ENCODE measurements around the gene CATSPER3.

Gene CATSPER3

DNA sequence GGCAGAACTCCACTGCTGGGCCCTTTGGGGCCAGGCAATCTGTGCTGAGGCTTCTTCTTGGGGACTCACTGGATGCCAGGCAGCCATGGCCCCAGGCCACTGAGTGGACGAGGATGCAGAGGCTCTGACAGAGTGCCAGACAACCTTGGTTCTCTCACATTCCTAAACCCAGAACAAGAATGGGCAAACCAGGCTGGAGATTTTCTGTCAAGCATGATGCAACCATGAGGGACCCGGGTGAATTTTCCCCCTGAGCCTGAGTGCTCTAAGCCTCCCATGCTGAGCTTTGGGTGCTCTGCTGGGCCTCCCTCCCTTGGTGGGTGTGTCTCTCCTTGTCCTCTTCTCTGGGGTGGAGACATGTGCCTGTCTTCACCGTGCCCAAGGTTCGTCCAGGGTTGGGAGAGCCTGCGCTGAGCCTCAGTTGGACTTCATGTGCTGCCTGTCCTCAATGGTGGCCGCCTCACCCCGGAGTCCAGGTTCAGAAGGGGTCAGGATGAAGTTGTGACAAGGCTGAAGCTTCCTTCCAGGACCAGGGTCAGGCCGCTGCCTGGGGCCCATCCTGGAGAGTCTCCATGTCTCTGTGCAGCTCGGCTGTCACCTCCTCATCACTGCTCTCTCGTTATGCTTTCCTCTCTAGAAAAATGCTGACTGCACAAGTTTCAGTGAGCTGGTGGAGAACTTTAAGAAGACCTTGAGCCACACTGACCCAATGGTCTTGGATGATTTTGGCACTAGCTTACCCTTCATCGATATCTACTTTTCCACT lies 42.2 kb downstream of the CATSPER3 start:
- no peak for DNase-seq (ENCODE audit: low read depth in 2 of 2, low spot score in 1 of 2)

- DNase-seq (ENCODE audit: low read depth in 2 of 2, low spot score in 1 of 2) = no peak
Measured at GRCh38 chr5:135010502-135011354, 43.0 kb downstream of the CATSPER3 start.

- no peak for DNase-seq (ENCODE audit: low read depth in 2 of 2, low spot score in 1 of 2)
Measured at GRCh38 chr5:135011355-135012032, 43.8 kb downstream of the CATSPER3 start.

DNA sequence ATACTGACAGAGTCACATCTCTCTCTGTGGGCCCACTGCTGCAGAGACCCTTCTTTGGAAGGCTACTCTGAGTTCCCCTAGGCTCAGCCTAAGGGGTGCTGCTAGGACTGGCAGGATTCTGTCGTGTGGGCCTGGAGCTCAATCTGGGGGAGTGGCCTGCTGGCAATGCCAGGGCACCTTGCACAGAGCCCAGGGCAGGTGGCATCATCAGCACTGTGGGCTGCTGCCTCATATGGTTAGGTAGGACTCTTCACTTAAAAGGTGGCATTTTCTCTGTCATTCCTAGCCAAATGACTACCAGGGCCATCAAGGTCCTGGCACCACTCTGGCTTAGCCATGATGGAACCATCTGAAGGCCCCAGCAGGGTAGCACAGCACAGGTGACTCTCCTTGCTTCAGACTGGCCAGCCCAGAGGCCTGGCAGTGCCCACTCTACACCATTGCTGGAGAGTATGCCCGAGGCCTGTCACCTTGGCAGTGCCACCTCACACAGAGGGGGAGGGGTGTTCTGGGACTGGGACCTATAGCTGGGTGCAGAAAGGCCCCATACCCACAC lies 44.4 kb downstream of the CATSPER3 start:
- DNase-seq (ENCODE audit: low read depth in 2 of 2, low spot score in 1 of 2) = no peak

DNA sequence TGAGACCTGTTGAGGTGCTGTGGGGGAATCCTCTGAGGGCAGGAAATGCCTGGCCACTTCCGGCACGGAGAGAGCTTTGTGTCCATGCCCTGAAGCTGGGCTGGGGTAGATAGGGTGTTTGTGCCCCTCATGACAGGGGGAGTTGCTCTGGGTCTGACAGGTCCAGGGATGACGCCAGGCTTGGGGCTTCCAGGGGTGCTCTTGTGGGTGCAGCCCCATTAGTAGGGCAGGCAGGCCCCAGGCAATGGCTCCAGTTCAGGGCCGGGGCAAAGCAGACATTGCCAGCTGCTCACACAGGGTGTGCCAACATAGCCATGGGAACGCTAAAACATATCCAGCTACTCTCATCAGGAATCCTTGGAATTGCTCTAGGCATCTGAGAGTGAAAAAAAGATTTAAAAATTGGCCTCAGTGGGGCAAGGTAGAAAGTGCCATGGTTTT lies 45.3 kb downstream of the CATSPER3 start:
- no peak for DNase-seq (ENCODE audit: low read depth in 2 of 2, low spot score in 1 of 2)

DNA sequence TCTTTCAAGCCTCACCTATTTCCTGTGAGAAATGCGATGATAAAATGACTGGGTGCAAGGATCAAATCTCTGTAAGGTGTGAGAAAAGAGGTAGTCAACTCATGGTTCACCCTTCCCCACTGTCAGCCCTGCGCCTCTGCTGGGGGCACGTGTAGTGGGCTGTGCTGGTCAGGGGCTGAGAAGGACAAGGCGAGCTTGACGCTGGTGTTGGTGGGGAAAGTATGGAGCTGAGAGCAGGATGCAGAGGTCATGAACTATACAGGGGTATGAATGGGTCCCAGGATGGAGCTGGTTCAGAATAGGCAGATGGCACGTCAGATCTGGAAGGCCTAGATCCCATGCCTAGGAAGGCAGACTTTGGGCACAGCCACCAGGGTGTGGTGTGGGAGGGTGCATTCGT lies 45.7 kb downstream of the CATSPER3 start:
- DNase-seq (ENCODE audit: low read depth in 2 of 2, low spot score in 1 of 2) = no peak

- DNase-seq (ENCODE audit: low read depth in 2 of 2, low spot score in 1 of 2) = no peak
Measured at GRCh38 chr5:135013947-135014570, 46.4 kb downstream of the CATSPER3 start.

DNA sequence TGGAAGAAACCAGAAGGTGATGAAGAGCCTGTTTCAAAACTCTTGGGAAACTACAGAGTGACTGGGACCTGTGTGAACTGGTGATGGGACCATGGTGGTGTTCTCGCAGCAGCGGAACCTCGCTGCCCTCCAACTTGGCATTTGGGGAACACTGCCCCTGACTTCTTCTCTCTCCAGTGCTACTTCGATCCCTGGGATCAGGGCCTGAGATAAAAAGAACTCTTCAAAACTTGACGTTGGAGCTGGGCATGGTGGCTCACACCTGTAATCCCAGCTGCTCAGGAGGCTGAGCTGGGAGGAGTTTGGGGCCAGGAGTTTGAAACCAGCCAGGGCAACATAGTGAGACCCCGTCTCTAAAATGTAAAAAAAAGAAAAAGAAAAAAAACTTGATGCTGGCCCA lies 48.2 kb downstream of the CATSPER3 start:
- DNase-seq (ENCODE audit: low read depth in 2 of 2, low spot score in 1 of 2) = no peak

- DNase-seq (ENCODE audit: low read depth in 2 of 2, low spot score in 1 of 2) = no peak
Measured at GRCh38 chr5:135016861-135017290, 49.2 kb downstream of the CATSPER3 start.

GRCh38 chr5:135018457-135018856 lies 50.8 kb downstream of the CATSPER3 start:
- no peak for DNase-seq (ENCODE audit: low read depth in 2 of 2, low spot score in 1 of 2)

DNA sequence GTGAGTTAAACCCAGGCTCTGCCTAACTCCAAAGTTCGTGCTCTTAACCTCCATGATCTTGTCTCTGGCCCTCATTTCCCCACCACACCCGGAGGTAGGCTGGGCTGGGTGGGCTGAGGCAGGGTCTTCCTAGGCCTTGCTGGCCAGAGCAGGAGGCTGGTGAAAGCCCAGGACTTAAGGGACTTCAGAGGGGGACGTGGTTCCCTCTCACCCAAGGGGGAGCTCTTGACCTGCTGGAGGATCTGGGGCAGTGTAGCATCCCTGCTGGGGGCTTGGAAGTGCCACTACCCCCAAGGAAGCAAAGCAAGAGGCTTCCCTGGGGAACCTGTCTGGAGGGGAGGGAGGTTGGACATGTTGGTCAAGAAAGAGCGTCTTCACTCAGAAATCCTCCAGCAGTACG lies 51.6 kb downstream of the CATSPER3 start:
- no peak for DNase-seq (ENCODE audit: low read depth in 2 of 2, low spot score in 1 of 2)

DNA sequence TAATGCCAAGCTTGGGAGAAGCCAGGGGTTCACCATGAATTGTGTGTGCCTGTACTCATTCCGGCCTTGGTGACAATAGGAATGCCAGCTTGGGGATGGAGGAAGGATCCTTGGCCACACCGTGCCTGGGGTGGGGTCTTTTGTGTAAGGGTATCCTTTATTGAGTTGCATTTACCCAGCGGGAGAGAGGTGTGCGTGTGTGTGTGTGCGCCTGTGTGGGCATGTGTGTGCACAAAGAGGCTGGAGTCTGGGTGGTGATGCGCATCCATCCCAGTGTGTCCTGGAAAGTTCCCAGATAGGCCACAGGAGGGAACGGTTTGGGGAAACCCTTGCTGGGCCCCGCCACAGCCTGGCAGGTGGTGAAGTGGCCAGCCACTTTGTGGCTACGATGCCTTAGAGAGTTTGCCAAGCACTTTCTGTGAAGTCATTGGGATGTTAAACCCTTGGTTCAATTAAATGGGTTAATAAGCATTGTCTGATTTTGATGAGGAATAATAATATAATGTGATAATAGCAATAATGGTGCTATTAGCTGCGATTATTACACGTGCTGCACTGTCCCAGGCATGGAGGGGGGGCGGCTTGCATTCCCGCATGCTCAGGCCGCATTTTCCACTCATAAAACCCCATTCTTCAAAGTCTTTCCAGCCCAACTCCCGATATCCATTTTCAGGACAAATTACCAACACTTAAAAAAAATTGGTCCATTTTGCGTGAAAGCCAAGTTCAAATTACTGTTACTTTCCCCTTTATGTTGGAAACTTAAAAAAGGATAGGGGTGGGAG lies 52.6 kb downstream of the CATSPER3 start:
- DNase-seq (ENCODE audit: low read depth in 2 of 2, low spot score in 1 of 2) = no peak

DNA sequence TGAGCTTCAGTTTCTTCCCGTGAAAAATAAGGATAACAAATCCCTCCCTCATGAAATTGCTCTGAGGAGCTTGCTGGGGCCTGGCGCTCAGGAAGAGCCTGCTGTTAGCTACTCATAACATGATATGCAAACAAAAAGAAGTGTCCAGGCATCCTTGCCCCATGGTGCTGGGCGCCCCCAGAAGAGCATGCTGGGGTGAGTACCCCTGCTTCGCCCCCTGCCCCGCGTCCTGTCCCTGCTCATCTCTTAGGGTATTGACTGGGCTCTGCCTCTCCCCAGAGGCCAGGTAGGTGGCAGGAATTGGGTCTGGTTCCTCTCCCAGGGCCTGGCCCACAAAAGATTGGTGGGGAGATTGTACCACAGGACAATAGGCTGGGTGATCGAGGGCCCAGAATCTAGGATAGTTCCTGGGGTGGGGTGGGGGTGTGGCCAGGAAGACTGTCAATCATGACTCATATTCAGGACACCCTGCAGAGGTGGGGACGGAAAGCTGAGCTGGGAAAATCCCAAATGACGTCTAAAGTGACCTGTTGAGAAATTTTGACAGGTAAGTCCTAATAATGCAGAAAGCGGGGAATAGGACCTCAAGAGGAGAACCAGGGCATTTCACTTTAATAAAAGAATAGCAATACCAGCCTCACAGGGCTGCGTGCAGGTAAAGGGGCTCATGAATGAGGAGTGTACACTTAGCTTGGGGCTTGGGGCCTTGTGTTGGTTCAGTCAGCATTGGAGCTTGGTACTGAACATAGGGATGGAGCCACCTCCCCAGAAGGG lies 57.4 kb downstream of the CATSPER3 start:
- no peak for DNase-seq (ENCODE audit: low read depth in 2 of 2, low spot score in 1 of 2)

DNA sequence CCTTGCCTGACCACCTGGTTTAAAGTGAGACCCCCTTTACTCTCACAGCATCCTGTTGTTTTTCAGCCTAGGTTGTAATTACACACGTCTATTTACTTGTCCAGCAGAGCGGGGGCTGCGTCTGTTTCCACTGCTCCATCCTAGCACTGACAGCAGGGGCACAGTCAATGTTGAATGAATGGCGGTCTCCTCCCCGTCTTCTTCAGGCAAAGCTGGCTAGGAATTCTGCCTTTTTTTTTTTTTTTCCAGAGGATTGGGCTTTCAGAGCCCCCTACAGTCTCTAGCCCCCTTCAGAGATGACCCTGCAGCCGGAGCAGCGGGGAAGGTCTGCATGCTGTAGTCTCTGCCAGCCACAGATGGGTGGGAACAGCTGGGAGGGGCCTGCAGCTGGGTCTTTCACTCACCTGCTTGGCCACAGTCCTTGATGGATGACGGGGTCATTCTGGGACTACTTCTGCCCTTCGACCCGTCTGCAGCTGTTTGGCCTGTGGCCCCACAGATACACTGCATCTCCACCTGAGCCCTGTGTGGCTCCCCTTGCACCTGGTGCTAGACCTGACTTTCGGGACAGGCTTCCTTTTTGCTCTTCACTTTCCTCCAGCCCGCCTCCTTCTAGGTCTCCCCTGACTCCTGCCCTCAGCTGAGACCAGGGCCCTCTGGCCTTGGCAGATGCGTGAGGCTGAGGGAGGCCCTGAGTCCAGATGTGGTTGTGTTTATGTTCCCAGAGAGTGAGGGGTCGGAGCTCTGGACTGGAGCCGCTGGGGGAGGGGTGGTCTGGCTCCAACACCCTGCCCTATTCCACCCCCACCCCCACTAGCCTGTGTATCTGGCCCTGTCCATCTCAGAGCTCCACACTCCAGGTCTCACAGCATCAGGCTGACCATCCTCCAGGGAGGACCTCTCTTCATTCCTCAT lies 58.3 kb downstream of the CATSPER3 start:
- no peak for DNase-seq (ENCODE audit: low read depth in 2 of 2, low spot score in 1 of 2)

GRCh38 chr5:135026645-135027265 lies 59.0 kb downstream of the CATSPER3 start:
- DNase-seq (ENCODE audit: low read depth in 2 of 2, low spot score in 1 of 2) = no peak

DNA sequence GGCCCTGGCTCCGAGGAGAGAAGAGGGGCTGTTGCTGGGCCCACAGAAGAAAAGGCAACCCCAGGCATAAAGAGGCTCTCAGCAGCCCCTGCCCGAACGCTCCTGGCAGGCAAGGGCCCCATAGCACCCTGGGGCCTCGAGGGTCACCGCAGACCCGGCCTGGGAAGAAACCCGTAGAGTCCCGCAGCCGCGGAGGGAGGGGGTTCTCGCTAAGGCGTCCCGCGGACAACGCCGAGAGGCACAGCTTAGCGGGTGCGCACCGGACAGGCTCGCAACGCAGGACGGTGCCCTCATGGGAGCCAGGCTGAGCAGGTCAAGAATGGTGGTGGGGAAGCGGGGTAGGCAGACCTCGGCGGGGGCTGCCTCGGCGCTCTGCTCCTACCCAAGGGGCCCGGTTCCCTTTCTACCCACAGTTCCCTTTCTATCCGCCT lies 59.6 kb downstream of the CATSPER3 start:
- no peak for DNase-seq (ENCODE audit: low read depth in 2 of 2, low spot score in 1 of 2)

- no peak for DNase-seq (ENCODE audit: low read depth in 2 of 2, low spot score in 1 of 2)
Measured at GRCh38 chr5:135027697-135028615, 60.2 kb downstream of the CATSPER3 start.
